Mesothelial cell of epicardium (in vitro differentiated cells): Measurements from ENCODE around the gene FAP. TPM values are rescaled to one million over a fixed set of nuclear protein-coding genes. Genes with fewer than 3 reads are reported as not detected.

ENCODE experiments used
- DNase-seq, 2 experiments: peaks; one replicate each; pipeline ENCODE4 v3.0.0; 2021; ENCODE audit warnings: low spot score in 2 of 2; ENCODE audit not compliant: unreplicated experiment in 2 of 2
- H3K27ac Mint-ChIP-seq: 2 replicates; pipeline ENCODE4 v1.8.0; 2021; ENCODE audit warnings: mixed read lengths
- H3K27me3 Mint-ChIP-seq: 2 replicates; pipeline ENCODE4 v1.8.0; 2021; ENCODE audit warnings: low read depth, mixed read lengths
- H3K36me3 Mint-ChIP-seq: 2 replicates; pipeline ENCODE4 v1.8.0; 2021; ENCODE audit warnings: mixed read lengths
- H3K4me1 Mint-ChIP-seq: 2 replicates; pipeline ENCODE4 v1.8.0; 2021; ENCODE audit warnings: mixed read lengths
- H3K4me3 Mint-ChIP-seq: 2 replicates; pipeline ENCODE4 v1.8.0; 2021; ENCODE audit warnings: mild to moderate bottlenecking, moderate library complexity, mixed read lengths
- H3K9me3 Mint-ChIP-seq: 2 replicates; pipeline ENCODE4 v1.8.0; 2021; ENCODE audit warnings: mixed read lengths
- total RNA-seq: library from RNA; stranded (reverse); gene quantifications from 3 replicates; pipeline ENCODE4 v1.2.1, GENCODE V29; 2021
- TF ChIP-seq, protein P1 (sequence below): fragments of 200-600 bp; sonication (generic); IDR thresholded peaks from one replicate; pipeline ENCODE4 v1.5.0; 2021; ENCODE audit warnings: antibody characterized with exemption; ENCODE audit not compliant: unreplicated experiment

FAP gene
- total RNA-seq, 1 donor from 2014 or later: 59.6 TPM

DNA sequence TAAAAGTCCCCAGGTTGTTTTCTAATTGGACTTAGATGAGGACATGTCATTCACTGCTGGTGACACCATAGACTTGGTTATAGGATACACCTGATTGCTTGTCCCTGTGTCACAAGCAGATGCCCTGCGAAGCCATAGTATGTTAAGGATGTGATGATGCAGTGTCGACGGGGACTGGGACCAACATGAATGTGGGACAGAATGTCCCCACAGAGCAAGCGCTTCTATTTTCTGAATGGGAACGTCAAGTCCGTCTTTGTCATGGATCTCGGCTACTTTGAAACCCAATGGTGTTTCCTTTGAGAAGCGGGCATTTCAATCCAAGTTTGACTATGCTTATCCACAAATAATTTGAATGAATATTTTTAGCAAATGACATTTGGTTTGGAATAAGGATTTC, 93.3 kb downstream of the FAP start:
- no peak overlapping the region for H3K27ac Mint-ChIP-seq
- peaks cover 42% of the 10 kb centered on the region for H3K27me3 Mint-ChIP-seq
- no peak for DNase-seq
- H3K9me3 Mint-ChIP-seq: no peaks in the 10 kb centered on the region
- TF ChIP-seq, protein P1, sequence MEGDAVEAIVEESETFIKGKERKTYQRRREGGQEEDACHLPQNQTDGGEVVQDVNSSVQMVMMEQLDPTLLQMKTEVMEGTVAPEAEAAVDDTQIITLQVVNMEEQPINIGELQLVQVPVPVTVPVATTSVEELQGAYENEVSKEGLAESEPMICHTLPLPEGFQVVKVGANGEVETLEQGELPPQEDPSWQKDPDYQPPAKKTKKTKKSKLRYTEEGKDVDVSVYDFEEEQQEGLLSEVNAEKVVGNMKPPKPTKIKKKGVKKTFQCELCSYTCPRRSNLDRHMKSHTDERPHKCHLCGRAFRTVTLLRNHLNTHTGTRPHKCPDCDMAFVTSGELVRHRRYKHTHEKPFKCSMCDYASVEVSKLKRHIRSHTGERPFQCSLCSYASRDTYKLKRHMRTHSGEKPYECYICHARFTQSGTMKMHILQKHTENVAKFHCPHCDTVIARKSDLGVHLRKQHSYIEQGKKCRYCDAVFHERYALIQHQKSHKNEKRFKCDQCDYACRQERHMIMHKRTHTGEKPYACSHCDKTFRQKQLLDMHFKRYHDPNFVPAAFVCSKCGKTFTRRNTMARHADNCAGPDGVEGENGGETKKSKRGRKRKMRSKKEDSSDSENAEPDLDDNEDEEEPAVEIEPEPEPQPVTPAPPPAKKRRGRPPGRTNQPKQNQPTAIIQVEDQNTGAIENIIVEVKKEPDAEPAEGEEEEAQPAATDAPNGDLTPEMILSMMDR: no peak
- H3K4me1 Mint-ChIP-seq: peaks cover 14% of the 10 kb centered on the region
- H3K4me3 Mint-ChIP-seq: no peak overlapping the region
- H3K36me3 Mint-ChIP-seq: no peaks in the 10 kb centered on the region

DNA sequence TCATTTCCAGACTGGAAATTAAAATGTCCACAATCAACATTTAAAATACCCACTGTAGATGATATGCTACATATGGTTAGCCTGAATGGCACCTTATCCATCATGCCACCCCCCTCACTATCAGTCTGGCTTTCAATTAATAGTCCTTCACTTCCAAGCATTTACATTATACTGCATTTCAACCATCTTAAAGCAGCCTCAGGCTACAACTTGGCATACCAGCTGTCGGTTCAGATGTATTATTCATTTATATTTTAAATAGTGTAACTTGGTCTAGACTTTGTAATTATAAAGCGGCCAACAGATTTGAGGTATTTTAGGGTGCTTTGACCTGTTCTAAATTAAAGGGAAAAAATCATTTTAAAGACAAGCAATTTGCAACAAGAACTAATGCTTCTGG, 93.8 kb downstream of the FAP start:
- Mint-ChIP-seq H3K27me3 (peaks cover 42% of the 10 kb centered on the region), H3K36me3 (no peaks in the 10 kb centered on the region), H3K27ac (no peak overlapping the region), H3K4me1 (peaks cover 14% of the 10 kb centered on the region), H3K9me3 (no peaks in the 10 kb centered on the region), H3K4me3 (no peak overlapping the region)
- DNase-seq: no peak
- TF ChIP-seq, protein P1: no peak

DNA sequence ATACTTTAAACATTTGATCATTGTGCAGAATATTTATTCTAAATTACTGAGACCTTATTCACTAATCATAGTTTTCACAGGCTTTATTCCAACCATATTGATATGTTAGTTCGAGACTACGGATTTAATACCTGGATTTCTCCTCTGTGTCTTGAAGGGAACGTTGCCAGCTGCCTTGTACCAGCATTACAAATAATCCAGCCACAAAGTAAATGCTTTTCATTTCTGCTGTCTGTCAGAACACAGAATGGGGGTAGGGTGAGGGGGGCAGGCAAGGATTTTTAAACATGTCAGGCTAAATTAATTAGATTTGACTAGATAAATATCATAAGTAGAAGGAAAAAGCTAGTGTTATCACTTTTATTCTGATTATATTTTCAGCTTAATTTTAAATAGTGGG, 94.3 kb downstream of the FAP start:
- DNase-seq: no peak
- H3K36me3 Mint-ChIP-seq: no peaks in the 10 kb centered on the region
- H3K9me3 Mint-ChIP-seq: no peaks in the 10 kb centered on the region
- H3K4me1 Mint-ChIP-seq: peaks cover 14% of the 10 kb centered on the region
- TF ChIP-seq, protein P1: no peak
- H3K27ac Mint-ChIP-seq: peak overlapping the region; percentile 4
- no peak overlapping the region for H3K4me3 Mint-ChIP-seq
- peaks cover 39% of the 10 kb centered on the region for H3K27me3 Mint-ChIP-seq

DNA sequence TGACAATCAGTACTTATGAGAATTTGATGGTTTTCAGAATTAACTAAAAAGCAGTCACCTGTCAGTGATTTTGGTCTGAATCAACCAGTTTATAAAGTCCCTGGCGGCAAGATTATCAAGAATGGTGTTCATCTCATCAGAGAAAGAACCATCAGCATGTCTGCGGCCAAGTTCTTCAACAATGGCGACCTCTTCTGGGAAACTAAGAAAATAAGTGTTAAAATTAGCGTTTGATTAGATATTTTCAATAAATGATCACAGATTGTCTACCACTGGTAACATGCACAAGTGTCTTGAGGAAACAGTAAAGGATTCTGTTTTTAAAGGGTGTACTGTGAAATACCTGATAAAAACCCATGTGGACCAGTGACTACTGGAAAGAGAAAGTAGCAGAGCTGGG, 99.3 kb downstream of the FAP start:
- H3K27ac Mint-ChIP-seq: no peak overlapping the region
- H3K4me3 Mint-ChIP-seq: no peak overlapping the region
- H3K9me3 Mint-ChIP-seq: no peaks in the 10 kb centered on the region
- no peaks in the 10 kb centered on the region for H3K36me3 Mint-ChIP-seq
- peaks cover 20% of the 10 kb centered on the region for H3K27me3 Mint-ChIP-seq
- no peak for DNase-seq
- peaks cover 7% of the 10 kb centered on the region for H3K4me1 Mint-ChIP-seq
- TF ChIP-seq, protein P1: no peak

DNA sequence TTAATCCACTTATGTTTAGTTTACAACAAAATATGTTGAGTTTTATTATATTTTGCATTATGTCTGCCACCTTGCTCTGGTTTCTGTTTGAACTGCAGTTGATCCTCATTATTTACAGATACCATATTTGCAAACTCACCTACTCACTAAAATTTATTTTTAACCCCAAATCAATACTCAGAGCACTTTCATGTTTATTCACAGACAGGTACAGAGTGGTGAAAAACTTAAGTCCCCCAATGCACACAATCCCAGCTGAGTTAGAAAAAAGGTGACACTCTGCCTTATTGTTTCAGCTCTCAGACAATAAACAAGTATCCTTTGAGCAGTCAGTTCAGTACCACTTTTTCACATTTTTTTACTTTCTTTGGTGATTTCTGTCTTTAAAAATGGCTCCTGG, 104.9 kb downstream of the FAP start:
- H3K36me3 Mint-ChIP-seq: no peaks in the 10 kb centered on the region
- TF ChIP-seq, protein P1: no peak
- H3K4me1 Mint-ChIP-seq: peaks cover 3% of the 10 kb centered on the region
- no peak for DNase-seq
- no peak overlapping the region for H3K4me3 Mint-ChIP-seq
- peaks cover 2% of the 10 kb centered on the region for H3K27me3 Mint-ChIP-seq
- no peaks in the 10 kb centered on the region for H3K9me3 Mint-ChIP-seq
- no peak overlapping the region for H3K27ac Mint-ChIP-seq

DNA sequence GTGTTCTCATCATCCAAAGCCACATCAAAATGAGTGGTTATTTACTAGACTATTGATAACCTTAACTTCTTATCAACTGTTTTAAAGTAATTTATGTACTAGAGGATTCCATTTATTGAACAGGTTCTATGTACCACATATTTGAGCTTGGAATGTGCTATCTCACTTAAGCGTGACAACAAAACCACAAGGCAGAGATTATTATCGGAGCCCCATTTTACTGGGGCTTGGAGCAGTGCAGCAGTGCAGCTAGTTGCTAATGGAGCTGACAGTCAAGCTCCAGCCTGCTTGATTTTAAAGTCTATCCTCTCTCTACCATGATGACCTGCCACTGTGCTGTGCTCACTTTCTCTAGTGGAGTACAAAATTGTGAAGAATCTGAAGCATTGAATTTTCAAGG, 115.8 kb downstream of the FAP start:
- H3K27me3 Mint-ChIP-seq: peaks cover 4% of the 10 kb centered on the region
- no peaks in the 10 kb centered on the region for H3K36me3 Mint-ChIP-seq
- no peak overlapping the region for H3K27ac Mint-ChIP-seq
- TF ChIP-seq, protein P1: no peak
- no peak overlapping the region for H3K4me3 Mint-ChIP-seq
- no peak for DNase-seq
- peaks cover 9% of the 10 kb centered on the region for H3K9me3 Mint-ChIP-seq
- peaks cover 11% of the 10 kb centered on the region for H3K4me1 Mint-ChIP-seq
